GM18858 (cell line): Measurements from ENCODE around the gene KRTAP23-1.
A peak's percentile ranks its signal among the peaks of the same experiment; 100 is the strongest.

Source experiments
- ATAC-seq: cut with Tn5 transposase; IDR thresholded peaks from one replicate; pipeline ENCODE4 v1.9.1; 2021; ENCODE audit not compliant: unreplicated experiment

KRTAP23-1 gene

GRCh38 chr21:30348506-30348905 is at the start of gene KRTAP23-1:
Gene KRTAP23-1 (minus strand): TSS chr21:30348606. CDS start chr21:30348606, 0 bp downstream.
- no peak for ATAC-seq

- ATAC-seq: no peak
Observed at GRCh38 chr21:30395731-30396130, 47.3 kb upstream of the KRTAP23-1 start, which contains the start of gene KRTAP13-1. Gene KRTAP13-1 (plus strand): TSS chr21:30396031. CDS start chr21:30396087, 56 bp downstream.

GRCh38 chr21:30391492-30392025 is 43.2 kb upstream of the KRTAP23-1 start:
- no peak for ATAC-seq

- no peak for ATAC-seq
Observed at GRCh38 chr21:30382201-30382600, 33.8 kb upstream of the KRTAP23-1 start.

GRCh38 chr21:30372139-30372770 is 23.8 kb upstream of the KRTAP23-1 start, which contains the start of gene KRTAP13-2:
Gene KRTAP13-2 (minus strand): TSS chr21:30372271. CDS start chr21:30372213, 58 bp downstream.
- ATAC-seq: no peak

- ATAC-seq: no peak
Observed at GRCh38 chr21:30355906-30356305, 7.5 kb upstream of the KRTAP23-1 start.

GRCh38 chr21:30354308-30355005 is 6.1 kb upstream of the KRTAP23-1 start:
- ATAC-seq: no peak

- no peak for ATAC-seq
Observed at GRCh38 chr21:30351534-30351933, 3.1 kb upstream of the KRTAP23-1 start.

- ATAC-seq: no peak
Observed at GRCh38 chr21:30349572-30349971, 1.2 kb upstream of the KRTAP23-1 start.

- no peak for ATAC-seq
Observed at GRCh38 chr21:30345014-30345413, 3.4 kb downstream of the KRTAP23-1 start.

- ATAC-seq: peak; percentile 58
Observed at GRCh38 chr21:30340714-30341573, 7.5 kb downstream of the KRTAP23-1 start.

- no peak for ATAC-seq
Observed at GRCh38 chr21:30338717-30339116, 9.7 kb downstream of the KRTAP23-1 start.

- no peak for ATAC-seq
Observed at GRCh38 chr21:30337772-30338171, 10.6 kb downstream of the KRTAP23-1 start.

GRCh38 chr21:30337276-30337744 is 11.1 kb downstream of the KRTAP23-1 start, which contains the start of gene KRTAP27-1:
Gene KRTAP27-1 (minus strand): TSS chr21:30337694. CDS start chr21:30337668, 26 bp downstream.
- ATAC-seq: no peak

GRCh38 chr21:30336596-30336995 is 11.8 kb downstream of the KRTAP23-1 start:
- no peak for ATAC-seq

- no peak for ATAC-seq
Observed at GRCh38 chr21:30333736-30334135, 14.7 kb downstream of the KRTAP23-1 start.

- ATAC-seq: no peak
Observed at GRCh38 chr21:30332681-30333080, 15.7 kb downstream of the KRTAP23-1 start.

- no peak for ATAC-seq
Observed at GRCh38 chr21:30329203-30329875, 19.1 kb downstream of the KRTAP23-1 start.

GRCh38 chr21:30326390-30326789 is 22.0 kb downstream of the KRTAP23-1 start:
- no peak for ATAC-seq

GRCh38 chr21:30320215-30320614 is 28.2 kb downstream of the KRTAP23-1 start, which contains the start of gene KRTAP26-1:
Gene KRTAP26-1 (minus strand): TSS chr21:30320315. CDS start chr21:30320035, 280 bp downstream.
- no peak for ATAC-seq
